Left ventricle myocardium inferior (tissue), 1 donor: ENCODE results near the gene IL36B. TPM values are rescaled to one million over a fixed set of nuclear protein-coding genes. Genes with fewer than 3 reads are reported as not detected.

ENCODE experiments used
- DNase-seq: peaks from one replicate; pipeline ENCODE4 v3.0.0-alpha.2; 2020
- H3K27ac ChIP-seq: fragments of 200-600 bp; replicated peaks from 2 replicates; pipeline ENCODE4 v1.8.0; 2021
- H3K27me3 ChIP-seq: fragments of 200-600 bp; 2 replicates; pipeline ENCODE4 v1.8.0; 2021; ENCODE audit warnings: low read depth
- H3K36me3 ChIP-seq: fragments of 200-600 bp; 2 replicates; pipeline ENCODE4 v1.8.0; 2021
- H3K4me1 ChIP-seq: fragments of 200-600 bp; 2 replicates; pipeline ENCODE4 v1.8.0; 2021
- H3K4me3 ChIP-seq: fragments of 200-600 bp; 2 replicates; pipeline ENCODE4 v1.8.0; 2021; ENCODE audit warnings: mild to moderate bottlenecking, moderate library complexity
- H3K9me3 ChIP-seq: fragments of 200-600 bp; replicated peaks from 2 replicates; pipeline ENCODE4 v1.8.0; 2021
- CTCF ChIP-seq: fragments of 200-600 bp; IDR thresholded peaks from 2 replicates; pipeline ENCODE4 v1.8.0; 2021; ENCODE audit warnings: antibody characterized with exemption, mild to moderate bottlenecking, borderline replicate concordance
- intact Hi-C: fragments of 100-400 bp; cut with micrococcal nuclease; formaldehyde crosslinking; loops from one replicate; pipeline ENCODE4 v1.11.0; 2022
- total RNA-seq: library from RNA; stranded (reverse); fragmentation: NEBNext Ultra II Directional; extraction: Animal tissue kit (Norgen Biotek cat#: 25700); gene quantifications from one replicate; pipeline ENCODE4 v1.2.1, GENCODE V29; 2021
- donor health status: DM: no; HTN: yes; CAD: no; lungs with severe emphysema.

Gene IL36B
- total RNA-seq, 1 donor from 2014 or later = not detected

- H3K27me3 ChIP-seq = peaks cover 19% of the 10 kb centered on the region
- H3K9me3 ChIP-seq = peaks cover 13% of the 10 kb centered on the region
- no peak for TF ChIP-seq CTCF
- intact Hi-C loops = no loop called here
- no peak for DNase-seq
- H3K27ac ChIP-seq = no peak overlapping the region
- no peaks in the 10 kb centered on the region for H3K36me3 ChIP-seq
- no peak overlapping the region for H3K4me3 ChIP-seq
- no peaks in the 10 kb centered on the region for H3K4me1 ChIP-seq
Observed at GRCh38 chr2:113093613-113093977, 40.9 kb upstream of the IL36B start.

GRCh38 chr2:113092864-113093612 is 40.4 kb upstream of the IL36B start:
- Histone ChIP-seq H3K4me3 (no peak overlapping the region), H3K36me3 (no peaks in the 10 kb centered on the region), H3K9me3 (peaks cover 13% of the 10 kb centered on the region), H3K27ac (no peak overlapping the region), H3K27me3 (peaks cover 25% of the 10 kb centered on the region), H3K4me1 (no peaks in the 10 kb centered on the region)
- DNase-seq = no peak
- TF ChIP-seq CTCF = no peak
- intact Hi-C loops = no loop called here

GRCh38 chr2:113091231-113091896 is 38.7 kb upstream of the IL36B start:
- H3K27ac ChIP-seq = no peak overlapping the region
- H3K4me3 ChIP-seq = no peak overlapping the region
- no peaks in the 10 kb centered on the region for H3K36me3 ChIP-seq
- peaks cover 32% of the 10 kb centered on the region for H3K27me3 ChIP-seq
- no peak for DNase-seq
- H3K4me1 ChIP-seq = no peaks in the 10 kb centered on the region
- peaks cover 13% of the 10 kb centered on the region for H3K9me3 ChIP-seq
- intact Hi-C loops = no loop called here
- TF ChIP-seq CTCF = no peak

- H3K27ac ChIP-seq = no peak overlapping the region
- no peak for TF ChIP-seq CTCF
- DNase-seq = no peak
- H3K9me3 ChIP-seq = peaks cover 7% of the 10 kb centered on the region
- H3K27me3 ChIP-seq = peaks cover 32% of the 10 kb centered on the region
- H3K4me1 ChIP-seq = no peaks in the 10 kb centered on the region
- intact Hi-C loops = no loop called here
- no peak overlapping the region for H3K4me3 ChIP-seq
- H3K36me3 ChIP-seq = no peaks in the 10 kb centered on the region
Observed at GRCh38 chr2:113089916-113090315, 37.2 kb upstream of the IL36B start.

- Histone ChIP-seq H3K9me3 (no peaks in the 10 kb centered on the region), H3K27ac (no peak overlapping the region), H3K4me1 (no peaks in the 10 kb centered on the region), H3K4me3 (no peak overlapping the region), H3K27me3 (peaks cover 46% of the 10 kb centered on the region), H3K36me3 (no peaks in the 10 kb centered on the region)
- TF ChIP-seq CTCF = no peak
- intact Hi-C loops = no loop called here
- DNase-seq = no peak
Observed at GRCh38 chr2:113088213-113088992, 35.7 kb upstream of the IL36B start.
